GM12872 (cell line): ENCODE results near the gene KIF18A.

ENCODE experiments used
- CTCF ChIP-seq: IDR thresholded peaks from 3 replicates; pipeline ENCODE4 v1.5.1; 2011; ENCODE audit warnings: low read depth, mild to moderate bottlenecking, low read length, moderate library complexity; ENCODE audit not compliant: insufficient read depth

Gene KIF18A

DNA sequence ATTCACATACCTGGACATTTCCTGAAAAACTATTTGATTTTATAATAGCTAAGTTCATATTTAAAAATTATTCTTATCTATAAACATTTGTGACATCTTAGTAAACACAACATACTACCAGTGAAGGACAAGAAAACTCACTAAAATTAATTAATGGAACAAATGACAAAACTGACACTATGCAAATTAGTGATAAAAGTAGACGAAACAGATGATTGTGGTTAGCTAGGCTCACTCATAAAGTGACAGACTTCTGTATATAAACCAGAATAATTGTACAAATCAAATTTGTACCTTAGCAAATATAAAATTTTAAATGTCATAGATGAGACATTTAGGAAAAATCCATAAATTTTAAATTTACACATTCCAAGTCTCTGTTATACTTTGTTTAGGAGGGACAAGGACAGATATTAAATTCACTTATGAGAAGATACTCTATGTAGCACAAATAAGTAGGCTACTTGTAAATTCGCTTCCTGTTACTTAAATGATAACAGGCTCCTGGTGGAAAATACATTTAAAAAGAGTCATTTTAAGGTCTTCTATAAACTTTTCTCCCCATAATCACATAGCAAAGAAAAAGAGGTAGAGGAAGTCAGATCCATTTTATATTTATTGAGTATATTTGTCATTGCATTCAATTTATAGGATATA, 81.2 kb downstream of the KIF18A start:
- TF ChIP-seq CTCF: no peak

GRCh38 chr11:28017816-28018215, 90.1 kb downstream of the KIF18A start:
- no peak for TF ChIP-seq CTCF

DNA sequence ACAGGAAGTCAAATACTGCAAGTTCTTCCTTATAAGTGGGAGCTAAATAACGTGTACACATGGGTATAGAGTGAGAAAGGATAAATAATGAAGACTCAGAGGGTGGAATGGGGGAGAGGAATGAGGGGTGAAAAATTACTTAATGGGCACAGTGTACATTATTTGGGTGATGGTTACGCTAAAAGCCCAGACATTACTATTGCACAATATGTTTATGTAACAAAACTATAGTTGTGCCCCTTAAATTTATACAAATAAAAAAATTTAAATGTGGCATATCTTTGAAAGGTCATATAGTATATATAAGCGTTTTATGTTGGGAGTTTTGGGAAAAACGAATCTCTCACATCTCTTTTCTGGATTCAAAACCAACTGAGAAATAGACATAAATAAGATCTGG, 96.1 kb downstream of the KIF18A start:
- no peak for TF ChIP-seq CTCF

DNA sequence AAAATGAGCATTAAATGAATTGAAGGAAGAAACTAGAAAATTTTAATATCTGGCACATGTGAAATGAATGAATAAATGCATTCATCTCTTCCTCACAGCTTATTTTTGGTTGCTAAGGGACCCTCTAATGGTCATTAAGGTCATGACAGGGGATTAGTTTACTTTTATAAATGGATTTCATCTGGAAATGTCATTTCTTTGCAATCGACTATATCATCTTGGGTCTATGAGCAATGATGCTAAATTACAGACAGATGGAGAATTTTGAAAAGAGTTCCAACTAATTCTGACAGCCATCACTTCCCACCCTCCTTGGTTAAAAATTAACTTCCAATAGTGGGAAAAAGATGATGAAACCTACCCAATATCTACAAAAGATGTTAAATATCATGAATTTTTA, 98.0 kb downstream of the KIF18A start:
- TF ChIP-seq CTCF: no peak

DNA sequence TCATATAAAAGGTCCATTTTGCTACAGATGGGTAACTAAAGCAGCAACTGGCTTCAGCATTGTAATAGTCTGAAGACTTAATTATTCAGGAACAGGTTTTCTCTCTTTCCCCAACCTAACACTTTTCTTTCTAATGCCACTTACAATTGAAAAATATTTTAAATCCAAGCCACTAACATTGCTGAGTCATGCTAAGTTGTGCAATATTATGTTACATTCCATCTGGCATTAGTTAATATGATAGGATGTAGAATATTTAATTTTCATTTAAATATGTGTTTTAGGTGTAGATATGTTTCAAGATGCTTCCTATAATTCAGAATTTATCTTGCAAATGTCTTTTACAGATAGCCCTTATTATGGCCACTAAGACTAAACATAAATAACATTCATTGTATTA, 98.6 kb downstream of the KIF18A start:
- no peak for TF ChIP-seq CTCF

- TF ChIP-seq CTCF: no peak
Observed at GRCh38 chr11:28003615-28004014, 104.3 kb downstream of the KIF18A start.

DNA sequence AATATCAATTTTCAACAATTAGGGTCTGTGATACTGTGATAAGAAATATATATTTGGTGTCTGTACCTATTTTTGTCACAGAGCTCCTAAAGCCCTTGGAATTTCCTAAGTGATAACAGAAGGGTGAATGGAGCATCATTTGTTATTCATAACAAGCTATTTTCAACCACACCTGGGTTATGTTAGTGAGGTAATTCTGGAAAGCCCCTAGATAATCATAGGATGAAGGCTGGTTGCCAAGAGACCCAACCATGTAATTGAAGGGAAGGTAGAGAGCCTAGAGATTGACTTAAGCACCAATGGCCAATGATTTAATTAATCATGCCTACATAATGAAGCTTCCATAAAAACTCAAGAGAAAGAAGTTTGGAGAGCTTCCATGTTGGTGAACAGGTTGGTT, 109.4 kb downstream of the KIF18A start:
- TF ChIP-seq CTCF: no peak
